GM19238 (cell line): ENCODE data around the gene MYCN.

Source experiments
- DNase-seq: peaks from one replicate; pipeline ENCODE4 v3.0.0; 2011; ENCODE audit warnings: low spot score; ENCODE audit not compliant: insufficient read length

Gene MYCN

DNA sequence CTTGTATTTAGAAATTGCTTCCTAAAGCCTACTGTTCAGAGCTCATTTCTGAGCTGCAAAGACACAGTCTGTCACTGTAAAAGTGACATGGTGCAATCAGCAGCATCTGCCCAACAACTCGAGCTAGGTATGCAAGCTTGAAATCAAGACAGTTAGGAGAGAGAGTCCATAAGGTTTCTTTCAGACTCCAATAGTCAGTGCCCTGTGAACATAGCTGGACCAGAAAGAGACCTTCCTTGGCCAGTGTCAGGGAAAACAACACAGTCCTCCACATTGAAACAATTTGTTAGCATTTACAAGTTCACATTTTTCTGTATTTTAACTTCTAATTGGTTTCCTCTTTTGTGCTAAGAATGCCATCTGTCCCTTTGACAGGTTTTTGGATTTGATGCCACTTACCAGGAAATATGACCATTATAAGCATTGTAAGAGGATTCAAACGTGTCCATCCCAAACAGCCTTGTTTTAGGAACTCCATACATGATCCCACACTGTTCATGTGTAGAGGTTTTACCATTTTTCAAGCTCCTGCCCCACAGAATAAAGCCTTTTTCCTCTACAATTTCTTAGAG lies 8.9 kb upstream of the MYCN start:
- no peak for DNase-seq

GRCh38 chr2:15931950-15932349 lies 8.4 kb upstream of the MYCN start:
- no peak for DNase-seq

GRCh38 chr2:15932394-15933183 lies 7.8 kb upstream of the MYCN start:
- no peak for DNase-seq

- no peak for DNase-seq
Measured at GRCh38 chr2:15933184-15933845, 7.0 kb upstream of the MYCN start.

DNA sequence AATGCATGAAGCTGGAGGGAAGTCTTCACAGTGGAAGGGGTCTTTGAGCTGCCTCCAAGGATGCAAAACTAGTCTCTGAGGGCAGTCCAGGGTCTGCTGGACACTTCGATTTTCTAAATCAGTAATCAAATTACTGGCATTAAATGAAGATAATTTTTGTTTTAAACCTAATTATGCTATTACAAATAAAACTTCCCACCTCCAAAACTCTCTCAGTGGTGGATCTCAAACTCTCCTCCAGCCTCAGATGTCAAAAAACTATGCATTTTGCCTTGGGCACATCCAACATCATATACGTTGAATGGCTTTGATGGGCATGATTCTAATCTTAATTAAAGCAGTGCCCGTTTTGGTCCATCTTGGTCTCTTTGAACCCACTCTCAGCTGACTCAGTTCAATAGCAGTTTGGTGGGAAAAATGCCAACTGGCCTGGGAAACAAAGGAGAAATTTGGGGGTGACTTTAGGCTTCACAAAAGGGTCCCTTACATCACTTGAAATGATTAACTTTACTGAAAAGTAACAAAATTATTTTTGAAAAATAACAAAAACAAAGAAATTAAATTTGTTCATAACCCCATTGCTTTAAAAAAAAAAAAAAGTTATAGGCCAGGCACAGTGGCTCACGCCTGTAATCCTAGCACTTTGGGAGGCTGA lies 5.9 kb upstream of the MYCN start:
- no peak for DNase-seq

DNA sequence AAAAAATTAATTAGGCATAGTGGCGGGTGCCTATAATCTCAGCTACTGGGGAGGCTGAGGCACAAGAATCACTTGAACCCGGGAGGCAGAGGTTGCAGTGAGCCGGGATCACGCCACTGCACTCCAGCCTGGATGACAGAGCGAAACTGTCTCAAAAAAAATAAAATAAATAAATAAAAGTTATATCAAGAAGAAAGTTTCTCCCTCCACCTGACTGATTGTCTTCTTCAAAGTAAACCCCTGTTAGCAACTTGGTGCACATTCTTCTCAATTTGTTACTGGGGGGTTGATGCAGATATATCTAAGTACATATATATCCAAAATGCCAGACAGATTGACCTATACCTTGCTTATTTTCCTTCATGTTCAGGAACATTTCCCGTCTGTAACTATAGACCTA lies 5.2 kb upstream of the MYCN start:
- DNase-seq: no peak

GRCh38 chr2:15935675-15936074 lies 4.7 kb upstream of the MYCN start:
- DNase-seq: no peak

DNA sequence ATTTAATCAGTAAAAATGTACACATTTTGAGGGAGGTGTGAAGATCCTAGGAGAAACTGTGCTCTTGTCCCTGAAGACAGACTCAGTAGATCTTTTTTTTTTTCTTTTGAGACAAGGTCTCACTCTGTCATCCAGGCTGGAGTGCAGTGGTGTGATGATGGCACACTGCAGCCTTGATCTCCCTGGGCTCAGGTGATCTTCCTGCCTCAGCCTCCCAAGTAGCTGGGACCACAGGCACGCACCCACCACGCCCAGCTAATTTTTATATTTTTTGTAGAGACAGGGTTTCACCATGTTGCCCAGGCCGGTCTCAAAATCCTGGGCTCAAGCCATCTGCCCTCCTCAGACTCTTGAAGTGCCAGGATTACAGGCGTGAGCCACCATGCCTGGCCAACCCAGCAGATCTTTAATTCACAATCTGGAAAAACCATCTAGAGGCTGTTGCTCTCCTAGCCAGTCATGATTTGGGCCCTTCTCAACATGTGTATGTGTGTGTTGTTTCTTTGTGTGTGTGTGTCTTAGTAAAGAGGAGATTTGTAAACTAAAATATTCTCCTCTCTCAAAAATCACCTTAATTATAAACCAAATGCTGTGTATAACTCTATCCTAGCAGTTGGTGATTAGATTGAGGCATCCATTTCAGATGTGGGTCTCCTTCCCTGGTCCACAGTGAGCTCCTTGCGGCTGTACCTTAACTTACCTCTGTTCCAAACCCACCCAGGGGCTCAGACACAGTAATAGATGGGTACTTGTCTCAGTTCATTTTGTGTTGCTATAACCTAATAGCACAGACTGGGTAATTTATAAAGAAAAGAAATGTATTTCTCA lies 3.9 kb upstream of the MYCN start:
- no peak for DNase-seq

DNA sequence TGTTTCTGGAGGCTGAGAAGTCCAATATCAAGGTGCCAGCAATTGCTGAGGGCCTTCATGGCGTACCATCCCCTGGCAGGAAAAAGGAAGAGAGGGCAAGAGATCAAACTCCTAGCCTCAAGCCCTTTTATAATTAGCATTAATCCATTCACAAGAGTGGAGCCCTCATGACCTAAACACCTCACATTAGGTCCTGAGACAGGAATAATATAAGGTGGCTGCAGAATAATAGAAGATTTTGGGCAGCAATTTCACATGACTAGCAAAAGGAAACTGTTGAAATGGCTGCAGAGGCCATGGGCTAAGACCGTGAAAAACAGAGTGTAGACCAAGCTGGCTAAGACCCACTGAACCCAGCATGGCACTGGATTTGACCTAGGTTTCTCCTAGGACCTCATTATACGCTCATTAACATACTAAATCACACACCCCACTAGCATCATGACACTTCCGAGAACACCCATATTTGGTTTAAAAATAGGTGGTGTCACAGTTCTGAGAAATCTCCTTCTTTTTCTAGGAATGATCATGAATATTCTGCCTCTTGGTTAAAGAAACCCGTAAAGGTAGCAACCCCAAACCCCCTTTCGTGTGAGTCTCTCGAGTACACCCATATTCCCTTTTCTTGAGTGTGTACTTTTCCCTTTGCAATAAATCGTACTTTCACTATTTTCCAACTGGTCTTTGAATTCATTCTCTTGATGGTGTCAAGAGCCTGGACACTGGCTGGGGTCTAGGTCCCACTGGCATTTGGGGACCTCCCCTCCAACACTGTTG lies 3.1 kb upstream of the MYCN start:
- no peak for DNase-seq

DNA sequence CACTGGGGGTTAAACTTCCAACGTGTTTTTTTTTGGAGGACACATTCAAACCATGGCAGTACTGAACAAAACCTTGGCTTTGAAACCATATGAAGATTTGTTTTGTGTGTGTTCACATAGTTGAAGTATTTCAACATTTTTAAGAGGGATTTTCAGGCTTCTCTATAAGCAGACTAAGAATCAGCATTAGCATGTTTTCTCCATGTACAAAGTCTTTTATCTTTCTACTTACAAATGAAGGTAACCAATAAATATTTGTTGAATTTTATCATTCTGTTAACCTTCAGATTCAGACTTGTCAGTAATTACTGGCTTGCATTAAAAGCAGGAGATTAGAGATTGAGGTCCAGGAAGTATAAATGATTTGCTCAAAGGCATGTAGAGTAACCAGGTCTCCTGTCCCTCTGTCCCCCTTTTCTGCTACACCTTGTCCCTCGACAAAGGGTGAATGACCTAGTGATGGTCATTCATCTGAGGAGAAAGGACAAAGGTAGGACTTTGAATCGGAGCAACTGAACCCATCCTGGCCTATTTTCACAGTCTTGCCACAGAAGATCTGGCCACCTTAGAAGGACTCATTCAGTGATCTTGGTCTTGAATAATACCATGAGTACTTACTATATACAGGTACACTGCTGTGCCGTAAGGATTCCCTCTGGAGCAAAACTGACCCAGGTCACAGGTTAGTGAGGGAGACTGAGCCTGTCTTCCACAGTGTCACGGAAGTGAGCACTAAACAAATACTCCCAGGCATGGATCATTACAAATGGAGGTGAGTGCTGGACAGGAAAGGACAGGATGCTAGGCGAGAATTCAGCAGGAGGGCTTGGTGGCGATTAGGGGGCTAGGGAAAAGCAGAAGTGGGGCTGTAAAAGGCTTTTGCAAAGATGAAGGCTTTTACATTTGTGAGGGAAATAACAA lies 2.2 kb upstream of the MYCN start:
- DNase-seq: no peak

DNA sequence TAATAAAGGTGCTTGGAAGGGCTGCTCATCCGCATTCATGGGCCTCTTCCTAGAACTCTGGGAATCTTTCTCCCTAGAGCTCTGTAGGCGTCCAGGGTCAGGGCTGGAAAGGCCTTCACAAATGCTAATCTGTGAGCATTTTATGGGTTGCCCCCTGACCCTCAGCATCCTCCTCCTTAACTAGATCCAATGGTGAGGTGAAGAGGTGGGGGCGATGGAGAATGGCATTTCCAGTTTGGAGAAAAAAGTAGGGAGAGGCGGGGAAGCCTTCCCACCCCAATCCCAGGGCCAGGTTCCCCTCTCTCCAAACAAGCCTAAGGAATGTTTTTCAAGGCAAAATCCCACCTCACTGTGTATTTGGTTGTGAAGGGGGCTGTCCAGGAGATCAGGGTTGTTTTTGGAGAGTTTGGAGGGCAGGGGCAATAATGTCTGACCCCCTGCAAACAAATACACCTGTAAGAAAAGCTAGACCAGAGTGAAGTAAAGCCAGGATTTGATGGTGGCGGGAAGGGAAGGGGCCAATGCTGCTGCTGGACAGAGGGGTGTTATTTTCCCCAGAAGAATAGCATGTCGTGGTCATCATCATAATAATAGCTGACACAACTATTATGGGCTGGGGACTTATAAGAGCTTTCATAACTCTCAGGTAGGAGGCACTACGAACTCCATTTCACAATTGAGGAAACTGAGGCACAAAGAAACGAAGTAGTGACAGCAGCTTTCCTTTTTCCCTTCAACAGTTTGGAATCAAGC lies 1.4 kb upstream of the MYCN start:
- no peak for DNase-seq

GRCh38 chr2:15939556-15939853 lies 845 bp upstream of the MYCN start:
- DNase-seq: no peak

DNA sequence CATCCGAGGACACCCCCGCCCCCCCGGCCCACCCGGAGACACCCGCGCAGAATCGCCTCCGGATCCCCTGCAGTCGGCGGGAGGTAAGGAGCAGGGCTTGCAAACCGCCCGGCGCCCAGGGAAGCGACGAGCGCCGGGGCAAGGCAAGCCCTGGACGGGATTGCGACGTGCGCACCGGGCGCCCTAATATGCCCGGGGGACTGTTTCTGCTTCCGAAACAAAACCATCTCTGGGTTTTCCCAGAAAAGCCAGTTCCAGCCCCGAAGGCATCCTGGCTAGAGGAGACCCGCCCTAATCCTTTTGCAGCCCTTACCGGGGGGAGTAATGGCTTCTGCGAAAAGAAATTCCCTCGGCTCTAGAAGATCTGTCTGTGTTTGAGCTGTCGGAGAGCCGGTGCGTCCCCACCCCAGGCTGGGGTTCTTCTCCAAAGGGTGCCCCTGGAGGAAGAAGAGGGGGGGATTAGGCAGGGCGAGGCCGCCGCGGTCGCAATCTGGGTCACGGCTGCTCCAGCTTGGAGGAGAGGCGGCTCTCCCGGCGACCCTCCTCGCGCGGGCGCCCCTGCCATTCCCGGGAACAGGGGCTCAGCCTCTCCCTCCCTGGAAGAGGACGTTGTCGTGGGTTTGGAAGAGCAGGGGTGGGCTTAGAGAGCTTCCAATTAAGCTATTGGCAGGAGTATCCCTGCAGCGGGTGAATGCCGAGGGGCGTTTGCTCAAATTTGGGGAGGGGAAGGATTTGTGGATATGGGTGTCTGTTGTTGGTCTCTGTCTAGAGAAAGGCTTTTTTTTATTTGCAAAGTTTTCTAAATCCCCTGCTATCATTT lies 521 bp downstream of the MYCN start:
- DNase-seq: no peak

GRCh38 chr2:15941481-15941850 lies 1.1 kb downstream of the MYCN start:
- DNase-seq: no peak

- DNase-seq: no peak
Measured at GRCh38 chr2:15941871-15942710, 1.7 kb downstream of the MYCN start.

DNA sequence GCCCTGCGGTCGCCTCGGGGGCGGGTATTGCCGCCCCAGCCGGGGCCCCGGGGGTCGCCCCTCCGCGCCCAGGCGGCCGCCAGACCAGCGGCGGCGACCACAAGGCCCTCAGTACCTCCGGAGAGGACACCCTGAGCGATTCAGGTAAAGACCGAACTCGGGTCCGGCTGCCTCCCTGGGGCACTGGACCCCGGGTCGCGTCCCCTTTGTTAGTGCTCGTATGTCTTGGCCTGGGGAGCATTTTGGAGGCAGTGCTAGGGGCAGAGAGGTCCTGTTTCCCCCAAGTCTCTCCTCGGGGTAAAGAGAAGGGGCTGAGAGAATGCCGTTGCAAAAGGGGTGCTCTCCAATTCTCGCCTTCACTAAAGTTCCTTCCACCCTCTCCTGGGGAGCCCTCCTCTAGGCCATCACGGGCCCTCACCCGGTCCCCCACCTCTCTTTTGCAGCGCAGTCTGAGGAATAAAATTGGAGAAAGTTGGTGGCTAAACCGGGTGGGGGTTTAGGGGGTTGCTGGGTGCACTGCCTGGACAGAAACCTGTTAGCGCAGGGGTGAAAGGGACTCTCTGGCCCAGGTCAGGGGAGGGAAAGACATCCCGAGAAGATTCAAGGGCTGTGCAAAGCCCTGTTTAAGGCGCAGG lies 2.5 kb downstream of the MYCN start:
- DNase-seq: no peak
